Lower leg skin (tissue), 3 donors: ENCODE measurements around the gene GRK3.

ENCODE experiments used
- CTCF ChIP-seq, 3 donors: fragments of 450-650 bp; IDR thresholded peaks; one replicate each; pipeline ENCODE4 v1.5.1; 2016; ENCODE audit warnings: antibody characterized with exemption in 3 of 3, mild to moderate bottlenecking in 3 of 3, moderate library complexity in 2 of 3
- POLR2A ChIP-seq, 2 donors: fragments of 450-650 bp; IDR thresholded peaks; one replicate each; pipeline ENCODE4 v1.6.1; 2016 to 2017; ENCODE audit warnings: antibody characterized with exemption in 2 of 2, mild to moderate bottlenecking in 1 of 2, moderate library complexity in 1 of 2

GRCh38 chr22:25582946-25583345, 18.5 kb downstream of the GRK3 start:
- TF ChIP-seq CTCF (IDR thresholded peaks at IDR 0.05) (no peak), POLR2A (IDR thresholded peaks at IDR 0.05) (no peak)
